ENCODE measurements around the gene TBC1D9B.
A peak's percentile ranks its signal among the peaks of the same experiment; 100 is the strongest.
"Not testable (repeated sequence)": the region's sequence is repeated elsewhere in the genome, so short reads cannot be mapped to it uniquely, and the experiment has no call there.

The TBC1D9B gene

GRCh38 chr5:179883163-179883562 lies 24.5 kb downstream of the TBC1D9B start:
- no peak for DNase-seq

- DNase-seq: no peak
Measured at GRCh38 chr5:179882338-179882737, 25.4 kb downstream of the TBC1D9B start.

- DNase-seq: no peak
Measured at GRCh38 chr5:179880848-179881590, 26.7 kb downstream of the TBC1D9B start.

- DNase-seq: no peak
Measured at GRCh38 chr5:179880066-179880650, 27.5 kb downstream of the TBC1D9B start.

GRCh38 chr5:179879690-179880010 lies 28.0 kb downstream of the TBC1D9B start:
- DNase-seq: no peak

- no peak for DNase-seq
Measured at GRCh38 chr5:179879003-179879689, 28.6 kb downstream of the TBC1D9B start.

- DNase-seq: no peak
Measured at GRCh38 chr5:179878222-179879002, 29.3 kb downstream of the TBC1D9B start.

- DNase-seq: no peak
Measured at GRCh38 chr5:179876610-179876952, 31.1 kb downstream of the TBC1D9B start.

GRCh38 chr5:179875741-179876609 lies 31.7 kb downstream of the TBC1D9B start:
- no peak for DNase-seq

GRCh38 chr5:179874536-179875292 lies 33.0 kb downstream of the TBC1D9B start:
- DNase-seq: no peak

GRCh38 chr5:179874136-179874535 lies 33.6 kb downstream of the TBC1D9B start:
- DNase-seq: no peak

- no peak for DNase-seq
Measured at GRCh38 chr5:179873588-179874110, 34.0 kb downstream of the TBC1D9B start.

- DNase-seq: no peak
Measured at GRCh38 chr5:179872828-179873575, 34.7 kb downstream of the TBC1D9B start.

GRCh38 chr5:179872055-179872827 lies 35.5 kb downstream of the TBC1D9B start:
- no peak for DNase-seq

GRCh38 chr5:179871533-179871932 lies 36.2 kb downstream of the TBC1D9B start:
- DNase-seq: not testable (repeated sequence)

GRCh38 chr5:179870952-179871351 lies 36.7 kb downstream of the TBC1D9B start:
- no peak for DNase-seq

GRCh38 chr5:179870403-179870903 lies 37.2 kb downstream of the TBC1D9B start:
- peak; percentile 86 for DNase-seq

GRCh38 chr5:179869641-179870402 lies 37.9 kb downstream of the TBC1D9B start:
- no peak for DNase-seq

- DNase-seq: peak; percentile 33
Measured at GRCh38 chr5:179869101-179869500, 38.6 kb downstream of the TBC1D9B start.

All from NCI-H69 (cell line).